GM12891 (cell line): Measurements from ENCODE around the gene GPC3.
"Not testable (repeated sequence)": the region's sequence is repeated elsewhere in the genome, so short reads cannot be mapped to it uniquely, and the experiment has no call there.

Experiments used
- PAX5 ChIP-seq: IDR thresholded peaks from 2 replicates; pipeline ENCODE4 v1.6.1; 2011; ENCODE audit warnings: low read length, moderate library complexity, mild to moderate bottlenecking; ENCODE audit not compliant: insufficient read depth, severe bottlenecking
- POLR2A ChIP-seq: IDR thresholded peaks from 2 replicates; pipeline ENCODE4 v1.6.1; 2011; ENCODE audit warnings: low read depth, low read length, control low read depth
- POLR2AphosphoS5 ChIP-seq: IDR thresholded peaks from 2 replicates; pipeline ENCODE4 v1.6.1; 2011; ENCODE audit warnings: low read depth, low read length, control low read depth

- not testable (repeated sequence) for TF ChIP-seq POLR2A, POLR2AphosphoS5, PAX5
These were observed 265.1 kb downstream of the GPC3 start for GRCh38 chrX:133720269-133720668.
